ENCODE results near the gene FAM98C.
"Not testable (repeated sequence)": the region's sequence is repeated elsewhere in the genome, so short reads cannot be mapped to it uniquely, and the experiment has no call there.

Gene FAM98C

GRCh38 chr19:38402967-38403674, at the start of gene FAM98C:
TSS of gene FAM98C (plus strand) at chr19:38403093. CDS start at chr19:38403154, 61 bp downstream.
- peak within 1 kb of the TSS; percentile 47 for H3K4me3 ChIP-seq (ENCODE audit: low read depth, low read length)

DNA sequence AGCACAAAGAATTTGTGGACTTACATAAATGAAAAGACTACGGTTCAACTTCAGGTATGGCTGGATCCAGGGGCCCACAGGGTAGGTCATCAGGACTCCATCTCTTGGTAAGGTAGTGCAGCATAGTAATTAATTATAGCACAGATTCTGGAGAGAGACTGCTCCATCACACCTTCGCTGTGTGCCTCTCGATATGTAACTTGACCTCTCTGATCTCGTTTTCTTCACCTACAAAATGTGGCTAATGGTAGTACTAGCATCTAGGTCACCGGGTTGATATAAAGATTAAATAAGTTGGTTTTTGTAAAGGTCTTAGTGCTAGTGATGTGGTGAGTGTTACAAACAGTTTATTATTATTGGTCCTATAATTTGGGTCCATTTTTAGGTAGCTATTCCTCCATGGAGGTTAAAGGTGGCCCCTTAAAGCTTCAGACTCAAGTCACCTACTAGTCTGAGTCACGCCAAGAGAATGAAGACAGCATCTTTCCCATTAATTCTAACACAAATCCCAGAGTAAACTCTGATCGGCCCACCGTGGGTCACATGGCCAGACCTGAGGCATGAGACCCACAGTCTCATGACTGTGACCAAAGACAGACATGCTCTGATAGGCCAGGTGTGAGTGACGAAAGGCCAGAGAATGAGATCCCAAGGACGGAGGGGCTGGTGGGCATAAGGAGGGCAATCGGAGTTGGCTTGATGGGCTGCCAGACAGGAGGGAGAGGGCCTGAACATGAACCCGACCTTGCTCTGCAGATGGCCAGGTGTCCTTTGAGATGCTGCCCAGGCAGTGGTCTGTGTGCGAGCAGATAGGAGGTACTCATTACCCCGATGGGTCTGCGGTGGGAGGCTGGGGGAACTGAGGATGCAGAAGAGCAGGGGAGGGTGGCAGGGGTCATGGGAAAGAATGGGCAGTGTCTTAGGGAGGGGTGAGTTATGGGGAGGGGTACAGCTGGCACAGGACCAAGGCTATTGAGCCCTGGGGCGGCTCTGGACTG, 46.9 kb upstream of the FAM98C start:
- no peak overlapping the region for H3K4me3 ChIP-seq (ENCODE audit: low read depth, low read length)

- H3K4me3 ChIP-seq (ENCODE audit: low read depth, low read length): no peak overlapping the region
Measured at GRCh38 chr19:38358071-38358470, 44.8 kb upstream of the FAM98C start.

GRCh38 chr19:38359242-38360021, 43.5 kb upstream of the FAM98C start:
- no peak overlapping the region for H3K4me3 ChIP-seq (ENCODE audit: low read depth, low read length)

GRCh38 chr19:38360351-38360750, 42.5 kb upstream of the FAM98C start:
- no peak overlapping the region for H3K4me3 ChIP-seq (ENCODE audit: low read depth, low read length)

DNA sequence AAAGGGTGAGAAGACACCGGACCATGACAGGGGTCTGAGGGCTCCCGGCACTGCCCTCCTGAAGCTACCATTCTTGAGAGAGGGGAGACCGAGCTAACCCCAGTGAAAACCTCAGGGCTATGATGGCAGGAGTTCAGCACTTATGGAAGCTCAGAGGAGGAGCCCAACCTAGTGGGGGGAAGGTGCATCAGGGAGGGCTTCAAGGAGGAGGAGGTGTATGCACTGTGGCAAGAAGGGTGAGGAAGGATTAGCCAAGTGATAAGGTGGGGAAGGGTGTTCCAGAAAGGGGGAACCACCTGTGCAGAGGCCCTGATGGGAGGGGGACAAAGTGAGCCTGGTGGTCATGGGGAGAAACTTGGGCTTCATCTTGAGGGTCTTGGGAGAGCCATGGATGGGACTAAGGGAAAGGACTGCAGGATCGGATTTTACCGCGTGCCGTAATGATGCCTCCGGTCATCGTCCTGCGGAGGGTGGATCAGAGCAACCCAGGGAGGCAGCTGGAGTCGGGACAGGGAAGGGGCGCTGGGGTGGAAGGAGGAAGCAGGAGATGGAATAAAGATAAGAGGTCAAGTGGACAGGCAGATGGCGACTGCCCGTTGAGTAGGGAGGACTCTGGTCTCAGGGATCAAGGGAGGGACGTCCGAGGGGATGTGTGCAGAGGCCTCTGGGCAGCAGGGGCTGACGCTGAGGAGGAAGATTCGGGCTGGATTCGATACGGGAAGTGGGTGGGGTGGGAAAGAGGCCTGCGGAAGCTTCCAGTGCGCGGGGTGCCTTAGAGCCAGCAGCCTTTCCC, 41.9 kb upstream of the FAM98C start:
- H3K4me3 ChIP-seq (ENCODE audit: low read depth, low read length): peak overlapping the region; percentile 80

GRCh38 chr19:38361633-38362075, 41.2 kb upstream of the FAM98C start:
- H3K4me3 ChIP-seq (ENCODE audit: low read depth, low read length): peak overlapping the region; percentile 80

DNA sequence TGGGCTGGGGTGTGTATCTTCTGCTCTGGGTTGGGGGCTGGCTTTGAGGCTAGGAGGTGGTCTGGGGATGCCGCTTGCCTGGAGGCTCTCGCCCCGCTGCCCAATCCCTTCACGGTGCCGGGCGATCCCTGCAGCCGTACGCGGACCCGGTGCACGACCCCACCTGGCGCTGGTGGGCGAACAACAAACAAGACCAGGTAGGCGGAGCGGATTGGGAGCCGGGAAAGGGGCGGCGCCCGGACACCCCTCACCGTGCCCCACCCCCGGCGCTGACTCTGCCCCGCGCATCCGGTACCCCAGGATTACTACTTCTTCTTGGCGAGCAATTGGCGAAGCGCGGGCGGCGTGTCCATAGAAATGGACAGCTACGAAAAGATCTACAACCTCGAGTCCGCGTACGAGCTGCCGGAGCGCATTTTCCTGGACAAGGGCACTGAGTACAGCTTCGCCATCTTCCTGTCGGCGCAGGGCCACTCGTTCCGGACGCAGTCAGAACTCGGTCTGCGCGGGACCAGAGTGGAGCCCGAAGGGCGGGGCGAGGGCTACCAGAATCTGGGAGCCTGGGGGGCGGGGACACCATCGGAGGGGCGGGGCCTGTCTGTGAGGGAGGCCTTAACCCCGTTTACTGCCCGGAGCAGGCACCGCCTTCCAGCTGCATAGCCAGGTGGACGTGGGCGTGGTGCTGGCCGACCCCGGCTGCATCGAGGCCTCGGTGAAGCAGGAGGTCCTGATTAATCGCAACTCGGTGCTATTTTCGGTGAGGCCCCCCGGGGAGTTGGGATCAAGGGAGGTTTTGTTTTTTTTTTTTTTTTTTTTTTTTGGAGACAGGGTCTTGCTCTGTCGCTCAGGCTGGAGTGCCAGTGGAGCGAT, 40.6 kb upstream of the FAM98C start:
- H3K4me3 ChIP-seq (ENCODE audit: low read depth, low read length): peak overlapping the region; percentile 80

DNA sequence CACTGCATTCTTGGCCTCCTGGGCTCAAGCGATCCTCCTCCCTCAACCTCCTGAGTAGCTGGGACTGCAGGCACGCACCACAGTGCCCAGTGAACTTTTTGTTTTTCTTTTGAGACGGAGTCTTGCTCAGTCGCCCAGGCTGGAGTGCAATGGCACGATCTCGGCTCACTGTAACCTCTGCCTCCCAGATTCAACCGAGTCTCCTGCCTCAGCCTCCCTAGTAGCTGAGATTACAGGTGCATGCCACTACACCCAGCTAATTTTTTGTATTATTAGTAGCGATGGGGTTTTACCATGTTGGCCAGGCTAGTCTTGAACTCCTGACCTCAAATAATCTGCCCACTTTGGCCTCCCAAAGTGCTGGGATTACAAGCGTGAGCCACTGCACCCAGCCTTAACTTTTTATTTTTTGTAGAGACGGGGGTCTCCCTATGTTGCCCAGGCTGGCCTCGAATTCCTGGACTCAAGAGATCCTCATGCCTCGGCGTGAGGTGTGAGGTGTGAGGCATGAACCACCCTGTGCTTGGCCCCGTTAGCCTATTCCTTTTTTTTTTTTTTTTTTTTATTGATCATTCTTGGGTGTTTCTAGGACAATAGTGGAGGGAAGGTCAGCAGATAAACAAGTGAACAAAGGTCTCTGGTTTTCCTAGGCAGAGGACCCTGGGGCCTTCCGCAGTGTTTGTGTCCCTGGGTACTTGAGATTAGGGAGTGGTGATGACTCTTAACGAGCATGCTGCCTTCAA, 39.8 kb upstream of the FAM98C start:
- not testable (repeated sequence) for H3K4me3 ChIP-seq (ENCODE audit: low read depth, low read length)

DNA sequence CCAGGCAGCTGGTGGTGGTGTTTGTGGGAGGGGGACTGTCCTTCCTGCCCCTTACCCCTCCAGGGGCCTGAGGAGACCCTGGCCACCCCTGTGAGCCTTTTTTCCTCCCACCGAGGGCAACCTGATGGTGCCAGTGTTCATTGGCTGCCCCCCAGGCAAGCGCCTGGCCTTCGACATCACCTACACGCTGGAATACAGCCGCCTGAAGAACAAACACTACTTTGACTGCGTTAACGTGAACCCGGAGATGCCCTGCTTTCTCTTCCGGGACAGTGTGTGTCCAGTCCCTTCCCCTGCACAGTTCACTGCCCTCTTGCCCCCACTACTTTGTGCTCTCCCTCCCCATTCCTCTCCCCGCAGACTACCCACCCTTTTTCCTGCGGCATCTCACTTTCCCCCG, 35.9 kb upstream of the FAM98C start:
- no peak overlapping the region for H3K4me3 ChIP-seq (ENCODE audit: low read depth, low read length)

- no peak overlapping the region for H3K4me3 ChIP-seq (ENCODE audit: low read depth, low read length)
Measured at GRCh38 chr19:38369584-38369983, 33.3 kb upstream of the FAM98C start.

GRCh38 chr19:38370299-38370698, 32.6 kb upstream of the FAM98C start:
- no peak overlapping the region for H3K4me3 ChIP-seq (ENCODE audit: low read depth, low read length)

GRCh38 chr19:38371081-38371480, 31.8 kb upstream of the FAM98C start:
- no peak overlapping the region for H3K4me3 ChIP-seq (ENCODE audit: low read depth, low read length)

GRCh38 chr19:38373907-38374331, 29.0 kb upstream of the FAM98C start:
- peak overlapping the region; percentile 25 for H3K4me3 ChIP-seq (ENCODE audit: low read depth, low read length)

GRCh38 chr19:38374332-38375097, 28.4 kb upstream of the FAM98C start, which contains the start of gene PSMD8:
TSS of gene PSMD8 (plus strand) at chr19:38374571. CDS start at chr19:38374602, 31 bp downstream.
- H3K4me3 ChIP-seq (ENCODE audit: low read depth, low read length): peak within 1 kb of the TSS; percentile 93

- peak overlapping the region; percentile 93 for H3K4me3 ChIP-seq (ENCODE audit: low read depth, low read length)
Measured at GRCh38 chr19:38375098-38375493, 27.8 kb upstream of the FAM98C start.

DNA sequence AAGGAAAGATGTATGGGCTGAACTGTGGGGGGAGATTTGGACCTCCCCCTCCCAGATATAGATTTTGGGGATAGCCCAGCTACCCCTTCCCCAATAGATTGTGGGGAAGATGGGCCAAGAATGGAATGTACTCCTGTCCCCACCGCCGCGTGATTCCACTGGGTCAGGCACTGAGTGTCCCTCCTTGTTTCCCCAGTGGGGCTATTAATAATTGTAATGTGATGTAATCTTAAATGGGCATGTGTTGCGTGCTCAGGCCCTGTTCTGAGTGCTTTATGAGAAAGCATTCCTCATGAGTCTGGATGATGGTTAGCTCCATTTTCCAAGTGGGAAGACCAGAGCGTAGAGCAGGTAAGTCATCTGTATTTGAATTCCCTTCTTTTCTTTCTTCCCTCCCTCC, 27.1 kb upstream of the FAM98C start:
- peak overlapping the region; percentile 93 for H3K4me3 ChIP-seq (ENCODE audit: low read depth, low read length)

DNA sequence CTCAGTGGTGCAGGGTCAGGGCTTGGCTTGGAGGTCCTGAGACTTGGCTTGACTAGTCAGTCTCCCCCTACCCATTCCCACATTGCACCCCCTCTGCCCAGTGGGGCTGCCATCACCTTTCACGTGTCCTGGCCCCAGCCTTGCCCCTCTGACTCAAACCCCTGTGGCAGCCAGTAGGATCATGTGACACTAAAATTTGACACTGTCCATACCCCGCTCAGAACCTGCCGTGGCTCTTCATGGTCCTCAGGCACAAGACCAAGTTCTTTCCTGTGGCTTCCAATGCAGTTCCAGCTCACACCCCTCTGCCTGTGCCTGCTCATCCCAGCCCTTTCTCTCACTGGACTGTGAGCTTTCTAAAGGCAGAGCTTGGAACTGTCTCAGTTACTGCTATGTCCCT, 26.3 kb upstream of the FAM98C start:
- H3K4me3 ChIP-seq (ENCODE audit: low read depth, low read length): no peak overlapping the region

Data from iPS-11a (cell line).